A549 (cell line): ENCODE measurements around the gene SH2D3A.

Experiments
- CBX8 ChIP-seq: fragments of 200-600 bp; sonication (generic); IDR thresholded peaks from 2 replicates; pipeline ENCODE4 v1.6.1; 2016
- CTCF ChIP-seq: fragments of >200 bp; sonication (Bioruptor Twin); formaldehyde crosslinking; IDR thresholded peaks from 3 replicates; pipeline ENCODE4 v1.5.1; 2016
- KDM1A ChIP-seq: fragments of 200-600 bp; sonication (generic); IDR thresholded peaks from 2 replicates; pipeline ENCODE4 v1.6.1; 2016; ENCODE audit warnings: low read depth, mild to moderate bottlenecking
- MYC ChIP-seq: IDR thresholded peaks from 2 replicates; pipeline ENCODE4 v1.6.1; 2012; ENCODE audit warnings: mild to moderate bottlenecking, inconsistent platforms, low read length, improper control_type of control experiment, borderline replicate concordance
- NPAS2 ChIP-seq: fragments of 250-450 bp; sonication (Bioruptor Pico); IDR thresholded peaks from 2 replicates; pipeline ENCODE4 v1.8.0; 2022; ENCODE audit warnings: mild to moderate bottlenecking, moderate library complexity, borderline replicate concordance
- POLR2A ChIP-seq: IDR thresholded peaks from 2 replicates; pipeline ENCODE4 v1.6.1; 2012; ENCODE audit warnings: mild to moderate bottlenecking, low read length
- REST ChIP-seq: fragments of 200-600 bp; sonication (generic); IDR thresholded peaks from 2 replicates; pipeline ENCODE4 v1.6.1; 2016; ENCODE audit warnings: antibody characterized with exemption, mild to moderate bottlenecking, moderate library complexity
- ZFP36 ChIP-seq: fragments of 450-650 bp; IDR thresholded peaks from 2 replicates; pipeline ENCODE4 v1.6.1; 2014; ENCODE audit warnings: borderline replicate concordance; ENCODE audit not compliant: partially characterized antibody

GRCh38 chr19:6753178-6754031 lies 13.8 kb downstream of the SH2D3A start:
- no peak for TF ChIP-seq CTCF
- TF ChIP-seq NPAS2 (CRISPR knock-in tag): no peak
- TF ChIP-seq REST: no peak
- TF ChIP-seq KDM1A: no peak
- no peak for TF ChIP-seq CBX8
- no peak for TF ChIP-seq POLR2A
- no peak for TF ChIP-seq MYC
- TF ChIP-seq ZFP36: no peak
